IPS-18c (cell line): Measurements from ENCODE around the gene CCL4.
"Not testable (repeated sequence)": the region's sequence is repeated elsewhere in the genome, so short reads cannot be mapped to it uniquely, and the experiment has no call there.

ENCODE experiments used
- H3K4me3 ChIP-seq: 2 replicates; pipeline ENCODE4 v1.7.0; 2013; ENCODE audit warnings: low read depth, mild to moderate bottlenecking, low read length, moderate library complexity; ENCODE audit not compliant: insufficient read depth
- H3K9me3 ChIP-seq: one replicate; pipeline ENCODE4 v1.6.1; 2013; ENCODE audit warnings: mild to moderate bottlenecking, low read length, moderate library complexity; ENCODE audit not compliant: control insufficient read depth, insufficient read depth

The CCL4 gene

DNA sequence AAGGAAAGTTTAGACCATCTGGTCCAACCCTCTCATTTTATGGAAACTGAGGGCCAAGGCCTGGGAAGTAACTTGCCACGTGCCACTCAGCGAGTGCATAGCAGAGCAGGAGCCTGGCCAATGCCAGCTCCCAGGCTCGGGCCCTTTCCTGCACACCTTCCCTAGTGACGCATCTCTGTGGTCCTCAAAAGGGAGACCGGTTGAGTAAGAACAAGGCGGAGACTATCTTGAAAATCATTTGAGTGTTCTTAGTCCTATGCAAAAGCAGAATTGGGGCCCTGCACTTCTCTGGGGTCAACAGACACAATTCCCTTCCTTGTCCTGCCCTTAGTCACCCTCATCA is 2.8 kb downstream of the CCL4 start:
- Histone ChIP-seq H3K9me3 (no peaks in the 10 kb centered on the region), H3K4me3 (no peak overlapping the region)

DNA sequence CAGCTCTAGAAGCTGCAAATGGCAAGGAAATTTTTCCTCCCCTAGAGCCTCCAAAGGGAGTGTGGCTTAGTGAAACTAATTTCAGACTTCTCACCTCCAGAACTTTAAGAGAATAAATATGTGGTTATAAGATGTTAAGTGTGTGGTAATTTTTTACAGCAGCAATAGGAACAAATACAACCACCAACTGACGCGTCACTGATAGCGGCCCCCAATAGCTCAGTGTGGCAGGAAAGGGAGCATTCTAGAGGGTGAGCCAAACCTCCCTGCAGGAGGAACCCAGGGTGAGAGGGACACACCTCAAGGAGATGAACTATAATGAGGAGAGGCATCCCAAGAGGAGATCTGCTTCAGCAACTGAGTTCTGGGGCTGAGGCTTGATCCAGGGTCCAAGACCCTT is 4.0 kb downstream of the CCL4 start:
- H3K4me3 ChIP-seq, result no peak overlapping the region
- H3K9me3 ChIP-seq, result peaks cover 3% of the 10 kb centered on the region

DNA sequence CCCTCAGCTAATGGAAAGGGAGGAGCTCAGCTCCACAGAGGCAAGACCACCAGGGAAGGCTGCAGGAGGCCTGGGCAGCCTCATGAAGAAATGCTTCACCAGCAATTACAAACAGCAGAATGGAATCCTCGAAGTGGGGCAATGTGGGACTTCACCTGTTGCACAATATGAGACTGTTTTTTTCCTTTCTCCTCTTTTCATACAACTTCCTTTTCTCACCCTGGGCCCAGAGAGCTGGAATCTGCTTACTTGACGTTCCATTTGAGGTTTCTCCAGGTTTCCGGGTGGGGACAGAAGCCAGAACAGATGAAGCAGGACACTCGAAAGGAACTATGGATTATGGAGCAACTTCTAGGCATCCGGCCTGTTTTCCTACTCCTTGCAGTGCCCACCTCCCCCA is 4.6 kb downstream of the CCL4 start:
- H3K4me3 ChIP-seq, H3K9me3 ChIP-seq: not testable (repeated sequence)

DNA sequence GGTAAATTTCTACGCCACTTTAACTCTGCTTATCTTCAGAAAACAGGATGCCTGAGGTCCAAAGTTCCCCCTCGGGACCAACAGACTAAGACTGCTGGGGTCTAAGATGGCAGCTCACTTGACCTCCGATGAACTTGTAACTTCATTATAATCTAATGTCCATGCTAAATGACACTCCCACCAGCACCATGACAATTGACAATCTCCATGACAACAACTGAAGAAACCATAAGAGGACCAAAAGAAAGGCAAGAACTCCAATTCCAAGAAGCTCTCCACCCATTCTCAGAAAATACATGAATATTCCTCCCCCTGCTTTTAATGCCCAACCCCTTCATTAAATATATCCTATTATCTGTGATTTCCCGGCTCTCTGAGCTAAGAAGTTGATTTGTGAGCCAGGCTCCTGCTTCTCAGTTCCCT is 7.5 kb downstream of the CCL4 start:
- H3K4me3 ChIP-seq, result no peak overlapping the region

DNA sequence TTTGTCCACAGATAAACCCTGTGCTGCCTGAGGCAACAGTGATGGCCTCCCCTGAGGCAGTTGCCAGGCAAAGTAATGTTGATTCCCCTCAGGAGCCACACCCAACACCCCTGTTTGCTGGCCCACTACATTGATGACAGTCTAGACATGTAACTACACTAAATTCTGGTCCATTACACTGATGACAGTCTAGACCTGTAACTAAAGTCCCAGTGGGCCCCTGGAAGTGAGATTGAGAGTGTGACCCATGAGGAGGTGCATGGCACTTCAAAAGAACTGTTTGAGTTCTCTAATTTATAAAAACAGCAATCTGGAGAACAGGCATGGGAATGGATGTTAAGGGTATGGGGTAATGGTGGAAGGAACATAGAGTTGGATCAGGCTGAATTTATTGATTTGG is 8.9 kb downstream of the CCL4 start:
- no peak overlapping the region for H3K4me3 ChIP-seq
- peaks cover 3% of the 10 kb centered on the region for H3K9me3 ChIP-seq

More for the DNA sequence above, 7.5 kb downstream of the CCL4 start:
- H3K9me3 ChIP-seq, result peaks cover 3% of the 10 kb centered on the region

DNA sequence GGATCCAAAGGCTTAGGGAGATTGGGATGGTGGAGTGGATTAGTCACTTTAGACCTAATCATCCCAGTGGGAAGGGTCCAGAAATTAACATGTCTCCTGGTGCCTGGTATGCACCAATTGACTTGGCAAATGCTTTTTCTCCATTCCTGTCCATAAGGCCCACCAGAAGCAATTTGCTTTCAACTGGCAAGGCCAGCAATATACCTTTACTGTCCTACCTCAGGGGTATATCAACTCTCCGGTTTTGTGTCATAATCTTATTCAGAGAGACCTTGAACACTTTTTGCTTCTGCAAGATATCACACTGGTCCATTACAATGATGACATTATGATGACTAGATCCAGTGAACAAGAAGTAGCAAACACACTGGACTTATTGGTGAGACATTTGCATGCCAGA is 9.5 kb downstream of the CCL4 start:
- H3K9me3 ChIP-seq, H3K4me3 ChIP-seq: not testable (repeated sequence)

DNA sequence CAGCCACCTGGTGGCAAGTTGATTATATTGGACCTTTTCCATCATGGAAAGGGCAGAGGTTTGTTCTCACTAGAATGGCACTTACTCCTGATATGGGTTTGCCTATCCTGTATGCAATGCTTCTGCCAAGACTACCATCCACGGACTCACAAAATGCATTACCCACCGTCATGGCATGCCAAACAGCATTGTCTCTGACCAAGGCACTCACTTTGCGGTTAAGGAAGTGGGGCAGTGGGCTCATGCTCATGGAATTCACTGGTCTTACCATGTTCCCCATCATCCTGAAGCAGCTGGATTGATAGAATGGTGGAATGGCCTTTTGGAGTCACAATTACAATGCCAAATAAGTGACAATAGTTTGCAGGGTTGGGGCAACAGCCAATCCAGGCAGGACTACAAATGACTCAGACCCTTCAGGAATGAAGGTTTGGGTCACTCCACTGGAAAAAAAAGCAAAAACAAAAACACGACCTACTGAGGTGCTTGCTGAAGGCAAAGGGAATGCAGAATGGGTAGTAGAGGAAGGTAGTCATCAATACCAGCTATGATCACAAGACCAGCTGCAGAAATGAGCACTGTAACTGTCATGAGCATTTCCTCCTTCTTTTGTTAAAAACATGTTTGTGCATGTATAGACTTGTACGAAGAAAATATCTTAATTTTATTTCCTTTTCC is 11.5 kb downstream of the CCL4 start:
- not testable (repeated sequence) for H3K4me3 ChIP-seq, H3K9me3 ChIP-seq

DNA sequence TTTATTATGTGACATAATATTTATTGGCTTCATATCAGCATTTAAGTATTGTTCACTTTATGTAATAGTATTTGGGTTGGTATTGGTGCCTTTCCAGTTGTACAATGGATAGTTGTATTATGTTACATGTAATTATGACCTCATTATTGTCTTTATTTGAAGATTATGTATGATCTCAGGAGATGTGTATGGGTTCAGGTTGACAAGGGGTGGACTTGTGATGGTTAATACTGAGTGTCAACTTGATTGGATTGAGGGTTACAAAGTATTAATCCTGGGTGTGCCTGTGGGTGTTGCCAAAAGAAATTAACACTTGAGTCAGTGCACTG is 12.0 kb downstream of the CCL4 start:
- not testable (repeated sequence) for H3K9me3 ChIP-seq, H3K4me3 ChIP-seq

DNA sequence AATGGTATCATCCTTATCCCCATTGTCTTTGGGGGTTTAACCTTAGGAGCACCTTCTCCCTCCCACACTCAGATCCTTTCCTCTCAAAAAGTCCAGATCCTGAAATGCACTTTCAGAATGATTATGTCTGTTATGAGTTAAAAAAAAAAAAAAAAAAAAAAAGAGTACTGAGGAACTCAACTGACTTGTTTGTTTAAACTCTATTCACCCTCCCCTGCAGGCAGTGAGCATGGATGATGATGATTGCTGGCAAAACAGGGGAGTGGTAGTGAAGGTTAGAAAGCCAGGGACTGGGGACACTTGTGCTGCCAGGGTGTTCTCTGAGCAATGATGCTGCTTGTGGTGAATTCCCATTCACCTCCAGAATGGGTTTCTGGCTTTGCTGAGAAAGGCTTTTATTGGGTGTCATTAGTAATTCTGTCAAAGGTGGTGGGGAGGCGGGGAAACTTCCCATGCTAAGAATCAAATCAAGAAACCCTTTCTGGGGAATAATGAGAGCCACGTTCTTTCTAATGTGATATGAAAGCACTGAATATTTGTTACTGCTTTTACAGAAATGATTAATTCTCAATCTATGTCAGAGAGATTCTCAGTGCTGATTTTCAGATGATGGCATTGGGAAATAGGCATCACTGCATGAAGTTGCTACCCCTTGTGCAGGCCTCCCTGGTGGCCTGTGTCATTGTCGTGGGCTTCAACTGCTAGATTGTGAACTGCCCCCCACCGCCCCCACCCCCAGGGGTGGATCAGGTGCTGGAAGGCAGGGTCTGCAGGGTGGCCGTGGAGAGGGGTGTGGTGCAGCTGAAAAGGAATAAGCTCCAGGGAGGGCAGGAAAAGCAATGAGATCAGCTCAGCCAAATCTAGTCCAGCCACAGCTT is 14.1 kb downstream of the CCL4 start:
- Histone ChIP-seq H3K9me3 (no peaks in the 10 kb centered on the region), H3K4me3 (no peak overlapping the region)

DNA sequence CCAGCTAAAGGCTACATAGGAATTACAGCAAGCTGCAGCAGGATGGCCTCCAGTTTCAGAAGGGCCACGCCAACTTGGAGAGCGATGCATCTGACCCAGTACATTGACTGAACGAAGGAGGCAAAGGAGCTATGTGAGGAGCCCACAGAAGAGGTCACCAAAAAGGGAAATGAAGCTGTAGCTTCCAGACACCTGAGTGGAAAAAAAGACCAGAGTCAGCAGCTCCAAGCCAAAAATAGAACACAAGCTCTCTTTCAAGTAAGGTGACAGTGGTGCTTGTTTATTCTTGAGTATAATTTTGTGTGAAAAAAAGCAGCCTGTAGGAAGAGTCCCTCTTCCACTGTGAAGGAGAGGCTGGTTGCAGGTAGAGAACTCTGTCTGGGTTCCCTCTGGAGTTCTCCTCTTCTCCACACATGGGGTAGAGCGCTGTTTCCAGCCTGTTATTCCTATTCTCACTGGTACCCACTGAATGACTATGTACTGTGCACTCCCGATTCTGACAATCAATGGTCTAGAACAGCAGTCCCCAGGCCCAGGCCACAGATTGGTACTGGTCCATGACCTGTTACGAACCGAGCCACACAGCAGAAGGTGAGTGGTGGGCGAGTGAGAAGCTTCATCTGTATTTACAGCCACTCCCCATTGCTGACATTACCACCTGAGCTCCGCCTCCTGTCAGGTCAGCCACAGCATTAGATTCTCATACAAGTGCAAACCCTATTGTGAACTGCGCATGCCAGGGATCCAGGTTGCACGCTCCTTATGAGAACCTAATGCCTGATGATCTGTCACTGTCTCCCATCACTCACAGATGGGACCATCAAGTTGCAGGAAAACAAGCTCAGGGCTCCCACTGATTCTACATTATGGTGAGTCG is 15.1 kb downstream of the CCL4 start:
- H3K4me3 ChIP-seq, result no peak overlapping the region
- H3K9me3 ChIP-seq, result no peaks in the 10 kb centered on the region

DNA sequence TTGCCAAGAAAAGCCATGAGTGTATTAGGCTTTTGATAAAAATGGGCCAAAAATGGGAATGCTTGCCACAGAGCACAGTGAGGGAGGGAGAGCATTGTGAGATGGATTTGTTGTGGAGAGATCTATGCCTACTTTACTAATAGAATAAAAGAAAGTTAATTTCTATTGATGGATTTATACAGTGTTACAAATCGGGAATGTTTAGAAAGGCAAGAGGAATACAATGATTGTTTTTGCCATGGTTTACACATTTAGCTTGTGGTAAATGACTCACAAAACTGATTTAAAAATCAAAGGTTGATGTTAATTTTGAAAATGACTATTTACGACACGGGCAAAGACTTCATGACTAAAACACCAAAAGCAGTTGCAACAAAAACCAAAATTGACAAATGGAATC is 16.6 kb downstream of the CCL4 start:
- Histone ChIP-seq H3K9me3 (no peaks in the 10 kb centered on the region), H3K4me3 (no peak overlapping the region)

DNA sequence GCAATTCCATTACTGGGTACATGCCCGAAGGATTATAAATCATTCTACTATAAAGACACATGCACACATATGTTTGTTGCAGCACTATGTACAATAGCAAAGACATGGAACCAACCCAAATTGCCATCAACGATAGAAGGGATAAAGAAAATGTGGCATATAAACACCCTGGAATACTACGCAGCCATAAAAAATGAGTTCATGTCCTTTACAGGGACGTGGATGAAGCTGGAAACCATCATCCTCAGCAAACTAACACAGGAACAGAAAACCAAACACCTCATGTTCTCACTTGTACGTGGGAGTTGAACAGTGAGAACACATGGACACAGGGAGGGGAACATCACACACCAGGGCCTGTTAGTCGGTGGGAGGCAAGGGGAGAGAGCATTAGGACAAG is 17.5 kb downstream of the CCL4 start:
- not testable (repeated sequence) for H3K9me3 ChIP-seq, H3K4me3 ChIP-seq

DNA sequence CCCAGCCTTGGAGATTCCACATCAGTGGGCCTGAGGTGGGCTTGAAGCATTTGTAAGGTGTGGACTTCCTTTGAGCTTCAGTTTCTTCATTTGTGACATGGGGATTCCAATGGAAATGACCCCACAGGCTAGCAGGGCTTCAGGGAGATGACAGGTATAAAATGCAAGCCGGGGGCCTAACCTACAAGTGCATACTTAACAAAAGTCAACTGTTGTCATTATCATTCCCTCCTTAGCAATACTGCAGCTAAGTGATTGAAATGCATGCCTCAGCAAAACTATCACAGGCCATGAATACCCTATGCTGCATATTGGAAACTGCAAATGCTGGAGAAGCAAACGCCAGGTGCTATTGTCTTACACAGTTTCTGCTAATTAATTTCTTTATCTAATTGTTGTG is 19.8 kb downstream of the CCL4 start:
- H3K9me3 ChIP-seq, result peaks cover 12% of the 10 kb centered on the region
- H3K4me3 ChIP-seq, result no peak overlapping the region

DNA sequence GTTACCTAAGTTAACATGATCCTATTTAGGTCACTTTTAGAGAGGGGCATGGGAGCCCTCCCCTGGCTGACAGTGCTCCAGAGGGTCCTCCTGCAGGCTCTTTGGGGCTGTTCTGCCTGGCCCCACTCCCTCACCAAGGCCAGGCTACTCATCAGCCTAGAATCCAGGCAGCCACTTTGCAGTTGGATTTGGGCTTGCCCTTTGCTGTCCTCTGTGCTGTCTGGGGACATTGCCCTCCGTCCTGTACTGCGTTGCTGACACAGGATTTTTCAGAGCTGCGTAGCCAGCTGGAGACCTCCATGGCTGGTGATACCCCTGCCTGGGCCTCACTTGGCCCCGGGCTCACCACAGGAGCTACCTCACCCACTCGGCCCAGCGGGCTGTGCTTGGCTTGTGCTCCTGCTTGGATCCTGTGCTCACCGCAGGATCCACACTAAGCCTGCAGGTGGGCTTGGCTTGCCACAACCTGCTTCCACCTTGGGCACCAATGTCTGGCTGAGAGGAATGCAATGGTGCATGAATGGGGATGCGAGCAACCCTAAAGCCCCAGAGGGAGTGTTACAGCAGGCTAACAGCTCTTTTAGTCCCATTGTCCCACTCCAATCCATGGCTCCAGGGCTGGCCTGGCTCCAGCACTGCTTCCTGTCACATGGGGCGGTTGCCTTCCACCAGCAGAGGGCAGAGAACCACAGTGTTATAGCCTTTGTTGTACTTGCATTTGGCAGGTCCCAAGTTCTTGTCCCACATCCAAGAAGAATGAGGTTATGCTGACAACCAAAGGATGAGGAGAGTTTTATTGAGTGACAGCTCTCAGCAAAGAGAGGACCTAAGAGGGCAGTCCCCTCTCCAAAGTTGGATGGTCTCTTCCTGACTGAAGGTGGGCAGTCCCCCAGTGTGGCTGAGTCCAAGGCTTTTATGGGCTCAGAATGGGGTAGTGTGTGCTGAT is 21.5 kb downstream of the CCL4 start:
- H3K4me3 ChIP-seq, result no peak overlapping the region
- H3K9me3 ChIP-seq, result peaks cover 12% of the 10 kb centered on the region

DNA sequence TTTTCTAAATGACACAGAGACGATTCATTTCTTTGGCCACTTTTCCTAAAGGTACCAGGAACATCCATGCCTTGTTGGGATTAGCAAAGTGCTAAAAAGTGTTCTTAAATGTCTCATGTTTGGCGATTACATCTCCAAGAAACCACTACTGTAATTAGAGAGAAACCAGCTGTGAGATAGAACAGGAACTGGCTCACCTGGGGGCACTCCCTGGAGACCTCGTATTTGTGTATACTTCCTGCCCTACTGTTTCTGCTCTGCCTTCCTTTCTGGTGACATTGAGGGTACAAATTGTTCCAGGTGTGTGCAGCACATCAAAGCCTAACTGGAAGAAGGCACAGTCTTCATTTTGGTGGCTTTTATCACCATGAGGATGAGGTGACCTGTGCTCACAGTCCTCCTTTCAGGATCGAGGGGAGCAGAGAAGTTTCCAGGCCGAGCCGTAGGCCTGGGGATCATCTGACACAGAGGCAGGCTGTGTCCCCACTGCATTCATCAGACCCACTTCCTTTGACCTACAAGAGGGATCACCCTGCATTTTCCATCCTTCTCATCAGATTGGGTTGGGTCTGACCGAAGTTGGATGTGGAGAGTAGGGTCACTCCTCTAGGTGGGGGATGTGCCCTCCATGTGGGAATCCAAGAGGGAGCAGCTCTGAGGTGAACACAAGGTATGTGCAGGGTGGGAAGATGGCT is 23.7 kb downstream of the CCL4 start:
- Histone ChIP-seq H3K9me3 (peaks cover 12% of the 10 kb centered on the region), H3K4me3 (no peak overlapping the region)

DNA sequence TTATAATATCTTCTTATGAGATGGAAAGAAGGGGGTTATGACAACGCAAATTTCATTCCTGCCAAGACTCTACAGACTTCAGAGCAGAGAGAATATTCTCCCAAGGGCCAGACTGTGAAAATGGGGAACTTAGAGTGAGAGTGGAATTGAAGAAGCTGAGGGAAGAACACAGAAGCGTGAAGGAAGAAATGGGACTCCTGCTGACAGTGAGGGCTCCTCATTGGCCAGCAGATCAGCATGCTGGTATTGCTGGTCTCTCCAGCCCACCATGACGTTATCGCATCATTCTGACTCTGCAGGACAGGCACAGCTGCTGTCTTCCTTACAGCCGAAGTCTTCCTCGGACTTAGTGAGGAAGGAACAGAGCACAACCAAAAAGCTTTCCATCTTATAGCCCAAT is 24.3 kb downstream of the CCL4 start:
- H3K4me3 ChIP-seq, result no peak overlapping the region

More for the DNA sequence above, 24.3 kb downstream of the CCL4 start:
- peaks cover 12% of the 10 kb centered on the region for H3K9me3 ChIP-seq
